Loucy (cell line): ENCODE results near the gene NAA35.

Experiments used
- EZH2phosphoT487 ChIP-seq: fragments of 200-600 bp; IDR thresholded peaks from 2 replicates; pipeline ENCODE4 v1.6.1; 2018; ENCODE audit warnings: antibody characterized with exemption, mild to moderate bottlenecking, moderate library complexity, borderline replicate concordance
- TF ChIP-seq, protein P1 (sequence below): fragments of 200-600 bp; sonication (generic); conservative IDR thresholded peaks from 2 replicates; pipeline ENCODE4 v1.5.1; 2014; ENCODE audit warnings: mild to moderate bottlenecking, antibody characterized with exemption, low read length

DNA sequence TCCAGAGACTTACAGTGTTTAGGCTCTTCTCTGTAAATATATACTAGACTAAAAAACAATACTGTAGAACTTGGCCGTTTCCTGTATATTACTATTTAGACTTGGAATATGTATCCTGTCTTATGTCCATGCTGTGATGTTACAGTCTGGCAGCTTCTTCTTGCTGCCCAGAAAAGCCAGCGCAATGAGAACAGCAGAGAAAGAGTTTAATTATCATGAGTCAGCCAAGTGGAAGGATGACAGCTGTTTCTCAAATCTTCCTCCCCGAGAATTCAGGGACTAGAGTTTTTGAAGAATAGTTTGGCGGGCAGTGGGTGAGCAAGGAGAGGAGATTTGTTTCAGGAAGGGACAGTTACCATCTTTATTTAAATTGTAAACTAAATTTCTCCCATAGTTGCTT, 37.5 kb downstream of the NAA35 start:
- TF ChIP-seq, protein P1, sequence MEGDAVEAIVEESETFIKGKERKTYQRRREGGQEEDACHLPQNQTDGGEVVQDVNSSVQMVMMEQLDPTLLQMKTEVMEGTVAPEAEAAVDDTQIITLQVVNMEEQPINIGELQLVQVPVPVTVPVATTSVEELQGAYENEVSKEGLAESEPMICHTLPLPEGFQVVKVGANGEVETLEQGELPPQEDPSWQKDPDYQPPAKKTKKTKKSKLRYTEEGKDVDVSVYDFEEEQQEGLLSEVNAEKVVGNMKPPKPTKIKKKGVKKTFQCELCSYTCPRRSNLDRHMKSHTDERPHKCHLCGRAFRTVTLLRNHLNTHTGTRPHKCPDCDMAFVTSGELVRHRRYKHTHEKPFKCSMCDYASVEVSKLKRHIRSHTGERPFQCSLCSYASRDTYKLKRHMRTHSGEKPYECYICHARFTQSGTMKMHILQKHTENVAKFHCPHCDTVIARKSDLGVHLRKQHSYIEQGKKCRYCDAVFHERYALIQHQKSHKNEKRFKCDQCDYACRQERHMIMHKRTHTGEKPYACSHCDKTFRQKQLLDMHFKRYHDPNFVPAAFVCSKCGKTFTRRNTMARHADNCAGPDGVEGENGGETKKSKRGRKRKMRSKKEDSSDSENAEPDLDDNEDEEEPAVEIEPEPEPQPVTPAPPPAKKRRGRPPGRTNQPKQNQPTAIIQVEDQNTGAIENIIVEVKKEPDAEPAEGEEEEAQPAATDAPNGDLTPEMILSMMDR = no peak
- TF ChIP-seq EZH2phosphoT487 = no peak
